NB4 (cell line): ENCODE results near the gene TAF11L2.
"Not testable (repeated sequence)": the region's sequence is repeated elsewhere in the genome, so short reads cannot be mapped to it uniquely, and the experiment has no call there.

ENCODE experiments used
- CTCF ChIP-seq: IDR thresholded peaks from one replicate; pipeline ENCODE4 v1.5.1; 2012; ENCODE audit warnings: low read depth, low read length
- MAX ChIP-seq: IDR thresholded peaks from 2 replicates; pipeline ENCODE4 v1.6.1; 2011; ENCODE audit warnings: low read depth, low read length
- MYC ChIP-seq: IDR thresholded peaks from 2 replicates; pipeline ENCODE4 v1.6.1; 2011; ENCODE audit warnings: low read depth, low read length
- POLR2A ChIP-seq: IDR thresholded peaks from 2 replicates; pipeline ENCODE4 v1.6.1; 2011; ENCODE audit warnings: mild to moderate bottlenecking; ENCODE audit not compliant: insufficient read length; ENCODE audit errors: extremely low read depth

GRCh38 chr5:17517526-17517925 is 19.5 kb downstream of the TAF11L2 start:
- not testable (repeated sequence) for TF ChIP-seq POLR2A, CTCF, MAX, MYC
